ENCODE data around the gene ASGR1. TPM values are rescaled to one million over a fixed set of nuclear protein-coding genes. Genes with fewer than 3 reads are reported as not detected.

Gene ASGR1
- total RNA-seq, 2 experiments from 2014 or later = 0.29 to 0.62 TPM

DNA sequence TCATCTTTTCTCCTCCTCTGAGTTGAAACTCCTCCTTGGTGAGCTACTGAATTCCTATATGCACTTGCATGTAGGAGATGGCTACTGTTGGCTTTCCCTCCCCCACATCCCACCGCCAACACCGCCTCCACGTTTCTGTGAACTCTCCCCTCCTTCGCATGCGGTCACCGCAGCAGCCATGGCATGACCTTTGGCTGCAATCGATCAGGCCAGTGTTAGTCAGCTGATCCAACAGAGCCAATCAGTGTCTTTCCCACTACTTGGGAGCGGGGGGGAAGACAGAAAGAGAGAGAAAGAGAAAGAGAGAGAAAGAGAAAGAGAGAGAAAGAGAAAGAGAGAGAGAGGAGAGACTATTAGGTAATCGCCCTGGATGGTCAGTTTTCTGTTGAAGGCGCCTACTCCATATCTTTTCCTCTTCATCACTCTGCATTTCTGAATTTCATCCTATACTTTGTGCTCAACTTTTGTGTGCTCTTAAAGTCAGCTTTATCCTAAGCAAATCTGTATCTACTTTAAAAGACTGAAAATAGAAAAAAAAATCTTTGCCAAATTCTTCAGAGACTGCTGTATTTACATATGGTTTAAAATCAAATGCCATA is 22.7 kb downstream of the ASGR1 start:
- Mint-ChIP-seq H3K9me3 (no peaks in the 10 kb centered on the region), H3K27ac (no peak overlapping the region), H3K4me1 (no peaks in the 10 kb centered on the region), H3K36me3 (ENCODE audit: low read depth) (no peaks in the 10 kb centered on the region), H3K4me3 (no peak overlapping the region), H3K27me3 (peaks cover 22% of the 10 kb centered on the region)
- CTCF ChIA-PET = no interaction called here
- no peak for DNase-seq
- POLR2A ChIA-PET = no interaction called here

DNA sequence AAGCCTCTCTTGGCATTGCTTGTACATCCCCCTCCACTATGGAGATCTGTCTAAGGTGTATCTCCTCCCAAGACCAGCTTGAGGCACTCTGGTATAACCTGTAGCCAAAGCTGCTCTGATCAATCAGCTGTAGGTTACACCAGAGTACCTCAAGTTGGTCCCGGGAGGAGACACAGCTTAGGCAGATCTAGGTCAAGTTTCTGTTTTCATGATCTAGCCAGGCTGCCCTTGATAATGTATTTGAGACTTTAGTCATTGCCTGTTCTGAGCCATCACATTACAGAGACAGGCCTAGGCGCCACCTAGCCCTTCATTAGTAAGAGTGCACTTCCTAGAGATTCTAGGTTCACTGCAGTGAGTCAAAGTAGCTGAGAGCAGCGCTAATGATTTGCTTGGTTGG is 31.4 kb downstream of the ASGR1 start:
- CTCF ChIA-PET = interaction anchor here (1.2 kb wide), 1 partner anchor 29 kb away, joined by 3 read pairs; no protein-coding TSS in a partner anchor
- H3K4me1 Mint-ChIP-seq = no peaks in the 10 kb centered on the region
- DNase-seq = no peak

DNA sequence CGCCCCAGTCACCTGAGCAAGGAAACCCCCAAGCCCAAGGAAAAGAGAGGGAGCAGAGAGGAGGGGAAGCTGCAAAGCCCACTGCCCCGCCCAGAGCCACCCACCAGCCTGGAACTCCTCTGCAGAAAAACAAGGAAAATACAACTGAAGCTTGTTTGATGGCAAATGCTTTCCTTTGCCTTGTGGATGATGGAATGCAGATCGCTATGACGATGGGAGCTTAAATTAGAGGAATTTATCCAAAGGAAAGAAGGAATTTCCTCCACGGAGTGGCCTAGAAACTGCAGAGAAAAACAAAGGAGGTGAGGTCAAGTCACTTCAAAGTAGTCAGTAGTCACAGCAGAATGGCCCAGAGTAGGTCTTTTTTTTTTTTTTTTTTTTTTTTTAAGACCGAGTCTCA is 33.1 kb downstream of the ASGR1 start:
- Mint-ChIP-seq H3K27me3 (no peaks in the 10 kb centered on the region), H3K4me1 (no peaks in the 10 kb centered on the region), H3K27ac (no peak overlapping the region), H3K36me3 (ENCODE audit: low read depth) (no peaks in the 10 kb centered on the region), H3K4me3 (no peak overlapping the region), H3K9me3 (no peaks in the 10 kb centered on the region)
- ChIA-PET CTCF (interaction anchor here (0.6 to 1.7 kb wide), 4 partner anchors 10 to 504 kb away, joined by 3 to 4 read pairs (median 4); no protein-coding TSS in a partner anchor), POLR2A (no interaction called here)
- no peak for DNase-seq

More for the DNA sequence above, 31.4 kb downstream of the ASGR1 start:
- no peak overlapping the region for H3K27ac Mint-ChIP-seq
- H3K4me3 Mint-ChIP-seq = no peak overlapping the region
- POLR2A ChIA-PET = no interaction called here
- H3K36me3 Mint-ChIP-seq (ENCODE audit: low read depth) = no peaks in the 10 kb centered on the region
- peaks cover 10% of the 10 kb centered on the region for H3K27me3 Mint-ChIP-seq
- no peaks in the 10 kb centered on the region for H3K9me3 Mint-ChIP-seq

DNA sequence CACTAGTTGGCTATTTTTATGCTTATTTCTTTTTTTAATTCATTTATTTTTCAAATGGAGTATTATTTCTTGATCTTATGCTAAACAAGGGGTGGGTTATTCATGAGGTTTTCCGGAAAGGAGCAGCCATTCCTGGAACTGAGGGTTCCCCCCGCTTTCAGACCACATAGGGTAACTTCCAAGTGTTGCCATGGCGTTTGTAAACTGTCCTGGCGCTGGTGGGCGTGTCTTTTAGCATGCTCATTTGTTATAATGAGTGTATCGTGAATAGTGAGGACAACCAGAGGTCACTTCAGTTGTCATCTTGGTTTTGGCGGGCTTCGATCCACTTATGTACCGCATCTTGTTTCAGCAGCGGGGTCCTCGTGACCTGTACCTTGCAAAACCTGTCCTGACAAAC is 35.0 kb downstream of the ASGR1 start:
- Mint-ChIP-seq H3K4me1 (no peaks in the 10 kb centered on the region), H3K9me3 (no peaks in the 10 kb centered on the region), H3K27ac (no peak overlapping the region), H3K36me3 (ENCODE audit: low read depth) (no peaks in the 10 kb centered on the region), H3K27me3 (no peaks in the 10 kb centered on the region), H3K4me3 (no peak overlapping the region)
- CTCF ChIA-PET = no interaction called here
- DNase-seq = no peak
- POLR2A ChIA-PET = no interaction called here

DNA sequence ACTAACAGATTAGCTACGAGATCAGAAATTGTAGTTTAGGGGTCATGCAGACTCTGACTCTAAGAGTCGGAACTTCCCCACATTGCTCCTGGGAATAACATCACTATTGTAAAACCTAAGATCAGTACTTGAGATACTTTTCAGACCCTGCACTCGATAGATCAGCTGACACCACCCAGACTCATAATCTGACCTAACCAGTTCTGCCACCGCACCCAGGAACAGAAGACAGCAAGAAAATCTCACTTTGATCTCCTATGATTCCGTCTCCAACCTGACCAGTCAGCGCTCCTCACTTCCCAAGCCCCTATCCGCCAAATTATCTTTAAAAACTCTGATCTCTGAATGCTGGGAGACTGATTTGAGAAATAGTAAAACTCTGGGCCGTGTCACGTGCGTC is 37.3 kb downstream of the ASGR1 start:
- POLR2A ChIA-PET = no interaction called here

DNA sequence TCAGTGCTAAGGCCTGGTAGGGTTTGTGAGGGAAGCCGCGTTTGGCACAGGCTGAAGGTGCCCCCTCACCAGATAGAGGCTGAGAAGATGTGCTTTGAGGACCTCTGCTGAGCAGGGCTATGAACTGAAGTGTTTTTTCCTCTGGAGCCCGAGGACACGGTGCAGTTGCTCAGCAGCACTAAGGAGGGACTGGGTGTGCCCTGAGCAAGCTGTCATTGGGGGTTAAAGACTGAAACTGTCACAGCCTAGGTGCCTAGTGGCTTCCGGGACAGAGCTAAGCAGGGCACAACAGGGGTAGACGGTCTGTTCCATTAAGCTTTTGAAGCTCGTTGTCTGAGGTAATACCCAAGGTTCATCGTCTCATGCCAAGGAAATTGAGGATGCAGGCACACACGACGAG is 39.8 kb downstream of the ASGR1 start:
- no peaks in the 10 kb centered on the region for H3K36me3 Mint-ChIP-seq (ENCODE audit: low read depth)
- H3K4me1 Mint-ChIP-seq = peaks cover 4% of the 10 kb centered on the region
- H3K9me3 Mint-ChIP-seq = no peaks in the 10 kb centered on the region
- H3K27ac Mint-ChIP-seq = no peak overlapping the region
- peaks cover 9% of the 10 kb centered on the region for H3K27me3 Mint-ChIP-seq
- no peak overlapping the region for H3K4me3 Mint-ChIP-seq
- DNase-seq = no peak
- CTCF ChIA-PET = interaction anchor here (1.3 to 3.9 kb wide), 3 partner anchors 38 to 94 kb away, joined by 4 to 19 read pairs (median 7); no protein-coding TSS in a partner anchor
- POLR2A ChIA-PET = no interaction called here

More for the DNA sequence above, 37.3 kb downstream of the ASGR1 start:
- Mint-ChIP-seq H3K27me3 (peaks cover 8% of the 10 kb centered on the region), H3K9me3 (no peaks in the 10 kb centered on the region), H3K4me3 (no peak overlapping the region), H3K4me1 (no peaks in the 10 kb centered on the region), H3K27ac (no peak overlapping the region), H3K36me3 (ENCODE audit: low read depth) (no peaks in the 10 kb centered on the region)
- CTCF ChIA-PET = interaction anchor here (1.3 to 3.9 kb wide), 3 partner anchors 8 to 96 kb away, joined by 3 to 19 read pairs (median 8); no protein-coding TSS in a partner anchor
- DNase-seq = no peak

DNA sequence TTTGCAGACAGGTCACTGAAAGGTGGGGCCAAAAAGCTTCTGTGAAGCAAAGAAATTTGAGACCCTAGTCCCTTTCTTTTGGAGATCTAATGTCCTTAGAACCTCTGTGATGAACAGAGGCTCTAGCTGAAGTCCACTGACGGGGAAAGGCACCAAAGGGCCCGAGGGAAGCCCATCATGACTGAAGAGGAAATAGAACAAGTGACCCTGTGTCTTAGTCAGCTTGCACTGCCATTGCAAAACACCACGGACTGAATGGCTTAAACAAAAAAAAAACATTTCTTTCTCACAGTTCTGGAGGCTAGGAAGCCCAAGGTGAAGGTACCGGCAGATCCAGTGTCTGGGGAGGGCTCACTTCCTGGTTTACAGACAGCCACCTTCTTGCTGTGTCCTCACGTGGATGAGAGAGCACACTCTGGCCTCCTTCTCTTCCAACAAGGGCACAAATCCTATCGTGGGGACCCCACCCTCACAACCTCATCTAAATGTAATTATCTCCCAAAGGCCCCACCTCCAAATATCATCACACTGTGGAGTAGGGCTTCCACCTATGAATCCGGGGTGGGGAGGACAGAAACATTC is 40.3 kb downstream of the ASGR1 start:
- no peak for DNase-seq
- ChIA-PET POLR2A (no interaction called here), CTCF (interaction anchor here (0.6 to 3.9 kb wide), 4 partner anchors 38 to 93 kb away, joined by 4 to 19 read pairs (median 6); no protein-coding TSS in a partner anchor)
- Mint-ChIP-seq H3K4me1 (peaks cover 4% of the 10 kb centered on the region), H3K36me3 (ENCODE audit: low read depth) (no peaks in the 10 kb centered on the region), H3K27me3 (peaks cover 9% of the 10 kb centered on the region), H3K9me3 (no peaks in the 10 kb centered on the region), H3K4me3 (no peak overlapping the region), H3K27ac (no peak overlapping the region)

DNA sequence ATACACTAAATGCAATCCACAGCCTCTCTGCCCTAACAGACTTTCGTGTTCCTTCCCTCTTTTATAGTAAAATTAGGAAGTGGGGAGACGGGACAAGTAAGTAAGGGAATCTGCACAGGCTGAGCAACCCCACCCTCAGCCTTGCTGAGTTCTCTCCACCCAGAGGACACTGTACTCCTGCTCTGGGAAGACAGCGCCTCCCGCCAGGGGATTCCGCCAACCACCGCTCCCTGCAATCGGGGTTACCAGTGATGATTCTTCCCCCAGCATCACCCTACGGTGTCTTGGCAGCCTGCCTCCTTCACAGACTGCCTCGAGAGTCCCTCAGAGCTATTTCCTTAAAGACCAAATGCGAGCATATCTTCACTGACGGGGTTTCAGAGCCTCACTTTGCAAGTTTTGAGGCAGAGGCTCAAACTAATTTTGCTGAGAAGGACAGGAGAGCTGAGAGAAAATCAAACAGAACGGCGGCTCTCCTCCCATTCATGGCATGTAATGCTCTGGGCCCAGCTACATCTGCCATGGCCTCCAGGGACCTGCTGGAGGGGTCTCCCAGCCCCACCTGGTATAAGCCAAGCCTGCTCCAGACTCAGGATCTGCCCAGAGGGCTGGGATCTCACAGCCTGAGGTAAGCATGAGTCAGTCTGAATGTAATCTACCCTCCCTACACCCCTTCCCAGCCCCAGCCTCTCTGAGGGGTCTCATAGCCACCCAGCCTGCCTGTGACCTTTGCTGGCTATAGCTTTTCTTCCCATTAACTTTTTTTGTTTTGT is 41.8 kb downstream of the ASGR1 start:
- POLR2A ChIA-PET = no interaction called here
- no peak for DNase-seq
- Mint-ChIP-seq H3K36me3 (ENCODE audit: low read depth) (no peaks in the 10 kb centered on the region), H3K9me3 (no peaks in the 10 kb centered on the region), H3K4me3 (no peak overlapping the region), H3K4me1 (peaks cover 14% of the 10 kb centered on the region), H3K27me3 (peaks cover 9% of the 10 kb centered on the region), H3K27ac (no peak overlapping the region)
- CTCF ChIA-PET = interaction anchor here (1.0 to 1.8 kb wide), 7 partner anchors 9 to 92 kb away, joined by 4 to 15 read pairs (median 5); partner anchors contain the start of genes ASGR2 and SLC16A11

DNA sequence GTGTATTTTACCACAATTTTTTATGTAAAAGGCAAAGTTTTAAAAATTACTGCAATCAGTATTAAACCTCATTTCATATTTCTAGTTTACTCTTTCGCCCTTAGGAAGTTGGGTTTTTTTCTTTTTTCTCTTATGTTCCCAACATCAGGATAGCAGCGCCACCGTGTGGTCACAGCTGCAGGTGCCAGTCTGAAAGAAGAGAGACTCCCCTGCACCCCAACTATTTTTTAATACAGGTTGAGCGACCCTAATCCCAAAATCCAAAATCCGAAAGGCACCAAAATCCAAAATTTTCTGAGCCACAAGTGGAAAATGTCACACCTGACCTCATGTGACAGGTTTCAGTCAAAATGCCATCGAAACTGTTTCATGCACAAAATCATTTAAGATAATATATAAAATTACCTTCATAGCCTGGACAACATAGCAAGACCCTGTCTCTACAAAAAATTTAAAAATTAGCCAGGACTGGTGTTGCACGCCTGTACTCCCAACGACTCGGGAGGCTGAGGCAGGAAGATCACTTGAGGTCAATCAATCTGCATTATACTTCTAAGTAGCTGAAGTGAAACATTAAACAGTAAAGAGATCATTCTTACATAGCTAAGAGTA is 42.8 kb downstream of the ASGR1 start:
- peak; percentile 83 for DNase-seq
- Mint-ChIP-seq H3K27ac (no peak overlapping the region), H3K4me3 (no peak overlapping the region), H3K4me1 (peaks cover 20% of the 10 kb centered on the region), H3K27me3 (peaks cover 10% of the 10 kb centered on the region), H3K36me3 (ENCODE audit: low read depth) (no peaks in the 10 kb centered on the region), H3K9me3 (no peaks in the 10 kb centered on the region)
- ChIA-PET POLR2A (no interaction called here), CTCF (interaction anchor here (0.6 to 1.8 kb wide), 10 partner anchors 9 to 91 kb away, joined by 3 to 15 read pairs (median 5); partner anchors contain the start of genes ASGR2 and SLC16A11)

DNA sequence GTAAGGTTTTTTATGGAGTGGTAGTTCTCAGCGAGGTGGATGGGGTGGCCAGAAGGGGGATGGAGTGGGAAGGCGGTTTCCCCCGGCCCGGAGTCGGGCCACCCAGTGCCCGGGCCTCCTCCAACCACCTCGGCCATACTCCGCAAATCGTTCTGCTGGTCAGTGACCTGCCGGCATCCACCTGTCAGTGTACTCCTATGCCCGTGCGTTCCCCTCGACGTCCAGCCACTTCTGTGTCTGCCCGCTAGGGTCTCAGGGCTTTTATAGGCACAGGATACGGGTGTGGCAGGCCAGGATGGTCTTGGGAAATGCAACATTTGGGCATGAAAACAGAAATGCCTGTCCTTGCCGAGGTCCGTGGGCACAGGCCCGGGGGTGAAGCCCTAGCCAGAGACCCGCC is 45.3 kb downstream of the ASGR1 start:
- CTCF ChIA-PET = interaction anchor here (1.0 to 3.2 kb wide), 6 partner anchors 8 to 92 kb away, joined by 3 to 18 read pairs (median 6); no protein-coding TSS in a partner anchor
- no peak overlapping the region for H3K27ac Mint-ChIP-seq
- no peaks in the 10 kb centered on the region for H3K9me3 Mint-ChIP-seq
- H3K36me3 Mint-ChIP-seq (ENCODE audit: low read depth) = no peaks in the 10 kb centered on the region
- H3K4me3 Mint-ChIP-seq = no peak overlapping the region
- POLR2A ChIA-PET = no interaction called here
- no peak for DNase-seq
- H3K4me1 Mint-ChIP-seq = peaks cover 23% of the 10 kb centered on the region
- peaks cover 11% of the 10 kb centered on the region for H3K27me3 Mint-ChIP-seq

DNA sequence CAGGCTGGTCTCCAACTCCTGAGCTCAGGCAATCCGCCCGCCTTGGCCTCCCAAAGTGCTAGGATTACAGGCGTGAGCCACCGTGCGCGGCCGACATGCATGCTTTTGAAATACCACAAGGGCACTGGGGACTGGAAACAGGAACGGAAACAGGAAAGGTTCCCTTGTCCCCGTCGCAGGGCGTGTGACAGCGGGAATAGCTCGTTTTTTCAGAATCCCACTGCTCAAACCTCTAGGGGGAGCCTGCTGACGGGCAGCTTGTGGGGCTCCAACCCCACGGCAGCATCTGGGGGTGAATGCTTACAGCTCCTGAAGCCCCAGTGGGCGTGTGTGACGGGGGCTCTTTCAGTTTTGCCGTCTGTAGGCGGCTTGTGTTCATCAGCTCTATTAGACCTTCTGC is 45.7 kb downstream of the ASGR1 start:
- peaks cover 11% of the 10 kb centered on the region for H3K27me3 Mint-ChIP-seq
- H3K27ac Mint-ChIP-seq = no peak overlapping the region
- POLR2A ChIA-PET = no interaction called here
- no peak overlapping the region for H3K4me3 Mint-ChIP-seq
- peaks cover 23% of the 10 kb centered on the region for H3K4me1 Mint-ChIP-seq
- CTCF ChIA-PET = interaction anchor here (1.0 to 3.2 kb wide), 8 partner anchors 8 to 163 kb away, joined by 3 to 18 read pairs (median 4); no protein-coding TSS in a partner anchor
- H3K9me3 Mint-ChIP-seq = no peaks in the 10 kb centered on the region
- no peak for DNase-seq
- H3K36me3 Mint-ChIP-seq (ENCODE audit: low read depth) = no peaks in the 10 kb centered on the region

DNA sequence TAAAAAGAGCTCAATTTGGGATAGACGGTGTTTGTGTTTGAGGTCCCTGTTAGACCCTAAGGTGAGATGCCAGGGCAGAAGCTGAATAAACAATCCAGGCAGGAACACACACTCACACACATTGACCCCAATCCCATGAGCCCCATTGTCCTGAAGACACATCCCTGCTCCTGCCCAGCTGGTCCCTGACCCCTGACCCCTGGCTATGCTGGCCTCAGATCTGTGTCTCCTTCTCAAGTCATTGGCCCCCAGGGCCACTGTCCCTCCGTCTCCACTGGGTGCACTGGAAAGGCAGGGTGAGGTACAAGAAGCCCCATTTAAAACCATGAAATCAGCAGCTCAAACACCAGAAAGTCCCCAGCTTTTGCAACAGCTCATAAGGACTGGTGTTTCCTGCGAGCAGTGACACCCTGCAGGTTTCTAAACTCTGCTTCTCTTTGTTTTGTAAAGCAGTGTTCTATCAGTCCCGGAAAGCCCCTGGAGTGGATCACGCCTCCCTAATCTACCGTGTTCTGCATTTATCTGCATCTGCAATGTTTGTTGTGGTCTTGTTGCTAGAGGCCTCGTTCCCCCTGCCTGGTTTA is 46.6 kb downstream of the ASGR1 start:
- ChIA-PET POLR2A (no interaction called here), CTCF (interaction anchor here (1.0 to 3.2 kb wide), 10 partner anchors 11 to 164 kb away, joined by 3 to 18 read pairs (median 4); no protein-coding TSS in a partner anchor)
- Mint-ChIP-seq H3K36me3 (ENCODE audit: low read depth) (no peaks in the 10 kb centered on the region), H3K4me1 (peaks cover 23% of the 10 kb centered on the region), H3K9me3 (no peaks in the 10 kb centered on the region), H3K4me3 (no peak overlapping the region), H3K27me3 (peaks cover 11% of the 10 kb centered on the region), H3K27ac (peak overlapping the region; percentile 92)
- DNase-seq = peak; percentile 67

All from activated CD4-positive, alpha-beta T cell treated with anti-CD3 and anti-CD28 coated beads, Interleukin-2, amount 10 ng/mL, durations not matched to agents 7 days and 5 days (primary cell).